Measurements from ENCODE around the gene CES2. TPM values are rescaled to one million over a fixed set of nuclear protein-coding genes. Genes with fewer than 3 reads are reported as not detected.
"Not testable (repeated sequence)": the region's sequence is repeated elsewhere in the genome, so short reads cannot be mapped to it uniquely, and the experiment has no call there.

CES2 gene
- total RNA-seq, 1 donor, result 23.8 TPM

DNA sequence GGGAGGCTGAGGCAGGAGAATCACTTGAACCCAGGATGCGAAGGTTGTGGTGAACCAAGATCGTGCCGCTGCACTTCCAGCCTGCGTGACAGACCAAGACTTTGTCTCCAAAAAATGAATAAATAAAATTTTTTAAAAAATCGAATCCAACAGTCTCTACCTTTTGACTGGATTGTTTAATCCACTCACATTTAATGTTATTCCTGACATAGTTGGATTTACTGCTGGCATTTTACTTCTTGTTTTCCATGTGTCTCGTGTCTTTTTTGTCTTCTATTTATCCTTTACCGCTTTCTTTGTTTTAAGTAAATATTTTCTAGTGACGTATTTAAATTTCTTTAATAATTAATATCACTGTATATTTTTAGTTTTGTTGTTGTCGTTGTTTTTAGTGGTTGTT lies 47.7 kb downstream of the CES2 start:
- H3K9me3 ChIP-seq (ENCODE audit: low read depth, low read length), result no peaks in the 10 kb centered on the region

DNA sequence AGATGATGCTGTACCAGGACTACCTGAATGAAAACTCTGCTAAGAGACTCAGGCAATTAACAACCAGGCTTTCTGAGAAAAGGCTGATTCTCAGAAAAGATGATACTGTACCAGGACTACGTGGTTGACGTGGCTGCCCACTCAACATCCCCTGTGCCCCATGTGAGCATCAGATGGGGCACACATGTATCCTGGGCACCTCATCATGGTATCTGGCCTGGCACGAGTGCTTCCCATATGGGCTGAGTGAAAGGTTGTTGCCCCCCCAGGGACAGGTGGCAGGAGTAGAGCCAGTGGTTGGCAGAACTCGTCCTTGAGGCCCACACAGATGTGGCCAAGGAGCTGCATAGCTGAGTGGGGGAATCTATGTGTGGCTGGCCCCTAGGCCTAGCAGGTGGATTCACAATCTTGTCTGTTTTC lies 49.6 kb downstream of the CES2 start:
- peaks cover 14% of the 10 kb centered on the region for H3K4me1 ChIP-seq (ENCODE audit: insufficient read depth, low read length)
- no peaks in the 10 kb centered on the region for H3K27me3 ChIP-seq (ENCODE audit: insufficient read depth, low read length)
- no peaks in the 10 kb centered on the region for H3K9me3 ChIP-seq (ENCODE audit: low read depth, low read length)
- H3K4me3 ChIP-seq (ENCODE audit: low read length), result no peak overlapping the region

More for the DNA sequence above, 47.7 kb downstream of the CES2 start:
- H3K27me3 ChIP-seq (ENCODE audit: insufficient read depth, low read length), result no peaks in the 10 kb centered on the region
- peaks cover 14% of the 10 kb centered on the region for H3K4me1 ChIP-seq (ENCODE audit: insufficient read depth, low read length)
- no peak overlapping the region for H3K4me3 ChIP-seq (ENCODE audit: low read length)

DNA sequence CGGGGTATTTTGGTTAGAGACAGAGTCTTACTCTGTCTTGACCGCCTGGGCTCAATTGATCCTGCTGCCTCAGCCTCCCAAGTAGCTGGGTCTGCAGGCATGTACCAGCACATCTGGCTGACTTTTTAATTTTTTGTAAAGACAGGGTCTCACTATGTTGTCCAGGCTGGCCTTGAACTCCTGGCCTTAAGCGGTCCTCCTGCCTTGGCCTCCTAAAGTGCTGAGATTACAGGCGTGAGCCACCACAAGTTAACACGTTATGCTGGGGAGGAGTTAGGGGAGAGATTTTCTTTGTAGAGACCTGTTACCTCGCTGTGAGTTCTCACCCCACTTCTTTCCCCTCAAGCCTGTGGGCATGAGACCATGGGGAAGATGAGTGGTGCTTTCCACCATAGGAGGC lies 51.2 kb downstream of the CES2 start:
- Histone ChIP-seq H3K9me3 (ENCODE audit: low read depth, low read length) (no peaks in the 10 kb centered on the region), H3K27me3 (ENCODE audit: insufficient read depth, low read length) (no peaks in the 10 kb centered on the region), H3K4me3 (ENCODE audit: low read length) (no peak overlapping the region), H3K4me1 (ENCODE audit: insufficient read depth, low read length) (peaks cover 14% of the 10 kb centered on the region)

DNA sequence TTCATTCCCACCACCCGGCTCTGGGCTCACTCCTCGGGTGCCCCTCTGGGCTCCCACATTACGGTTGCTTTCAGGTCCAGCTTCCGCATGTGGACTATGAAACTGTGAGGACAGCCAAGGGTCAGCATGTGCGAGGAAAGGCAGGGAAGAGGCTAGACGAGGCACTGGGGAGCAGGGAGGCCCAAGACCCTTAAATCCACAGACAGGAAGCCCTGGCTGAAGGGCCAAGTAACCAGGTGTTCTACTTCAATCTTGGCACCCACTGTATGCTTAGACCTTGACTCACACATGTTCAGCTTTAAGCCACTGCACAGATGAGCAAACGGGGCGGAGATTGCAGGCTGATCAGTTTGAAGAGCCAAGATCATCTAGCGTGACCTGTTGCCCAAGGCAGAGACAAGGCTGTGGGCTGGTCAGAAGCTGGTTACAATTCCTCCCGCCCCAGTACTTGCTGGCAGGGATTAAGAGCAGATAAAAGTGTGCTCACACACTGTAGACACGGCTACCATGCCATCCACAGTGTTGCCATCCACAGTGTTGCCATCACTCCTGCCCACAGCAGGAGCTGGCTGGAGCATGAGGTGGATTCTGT lies 53.0 kb downstream of the CES2 start, which contains the start of gene CES4A:
Gene CES4A, plus strand, starts transcription at position 393 of the 592 bp plus-strand sequence. Its CDS starts 184 bp downstream, at position 577.
- Histone ChIP-seq H3K4me1 (ENCODE audit: insufficient read depth, low read length) (peaks cover 14% of the 10 kb centered on the region), H3K27me3 (ENCODE audit: insufficient read depth, low read length) (no peaks in the 10 kb centered on the region), H3K4me3 (ENCODE audit: low read length) (no peak within 1 kb of the TSS), H3K9me3 (ENCODE audit: low read depth, low read length) (no peaks in the 10 kb centered on the region)

DNA sequence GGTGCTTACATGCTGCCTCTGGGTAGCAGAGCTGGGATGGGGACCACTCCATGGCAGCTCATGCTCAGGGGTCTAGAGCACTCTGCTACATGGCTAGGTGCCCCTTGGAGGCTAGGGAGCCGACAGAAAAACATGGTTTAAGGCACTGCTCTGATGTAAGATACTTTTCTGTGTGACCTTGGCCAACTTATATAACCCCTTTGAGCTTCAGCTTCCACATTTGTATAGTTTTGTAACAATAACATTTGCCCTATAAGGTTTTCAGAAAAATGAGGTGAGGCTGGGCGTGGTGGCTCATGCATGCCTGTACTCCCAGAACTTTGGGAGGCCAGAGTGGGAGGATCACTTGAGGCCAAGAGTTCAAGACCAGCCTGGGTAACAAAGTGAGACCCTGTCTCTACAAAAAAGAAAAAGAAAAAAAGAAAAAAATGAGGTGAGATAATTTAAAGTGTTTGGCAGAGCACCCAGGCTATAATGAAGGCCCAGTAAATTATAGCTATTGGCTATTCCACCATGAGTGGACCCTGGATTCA lies 56.3 kb downstream of the CES2 start:
- H3K27me3 ChIP-seq (ENCODE audit: insufficient read depth, low read length), result no peaks in the 10 kb centered on the region
- H3K4me3 ChIP-seq (ENCODE audit: low read length), result no peak overlapping the region
- H3K9me3 ChIP-seq (ENCODE audit: low read depth, low read length), result no peaks in the 10 kb centered on the region
- H3K4me1 ChIP-seq (ENCODE audit: insufficient read depth, low read length), result no peaks in the 10 kb centered on the region

DNA sequence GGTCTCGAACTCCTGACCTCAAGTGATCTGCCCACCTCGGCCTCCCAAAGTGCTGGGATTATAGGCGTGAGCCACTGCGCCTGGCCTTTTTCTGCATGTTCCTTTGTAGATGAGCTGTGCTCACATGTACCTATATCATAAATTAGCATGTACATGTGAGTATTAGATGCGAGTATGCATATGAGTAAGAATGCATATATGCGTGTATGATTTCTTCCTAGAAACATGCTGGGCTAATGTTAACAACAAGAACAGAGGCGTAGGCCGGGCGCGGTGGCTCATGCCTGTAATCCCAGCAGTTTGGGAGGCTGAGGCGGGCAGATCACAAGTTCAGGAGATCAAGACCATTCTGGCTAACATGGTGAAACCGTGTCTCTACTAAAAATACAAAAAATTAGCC lies 58.2 kb downstream of the CES2 start:
- not testable (repeated sequence) for H3K9me3 ChIP-seq (ENCODE audit: low read depth, low read length); H3K4me1 ChIP-seq (ENCODE audit: insufficient read depth, low read length); H3K4me3 ChIP-seq (ENCODE audit: low read length); H3K27me3 ChIP-seq (ENCODE audit: insufficient read depth, low read length)

Other genes with a start within 250 kb of the CES2 start
- gene CMTM4, start 238.8 kb upstream of the CES2 start, total RNA-seq, result 2.0 TPM
- gene DYNC1LI2, start 183.9 kb upstream of the CES2 start, total RNA-seq, result 124 TPM
- 0.42 TPM for gene TERB1, start 133.9 kb upstream of the CES2 start, total RNA-seq
- gene NAE1, start 104.5 kb upstream of the CES2 start, total RNA-seq, result 76.7 TPM
- gene CA7, start 91.1 kb upstream of the CES2 start, total RNA-seq, result not detected
- 4.0 TPM for gene PDP2, start 55.0 kb upstream of the CES2 start, total RNA-seq
- gene CDH16, start 16.6 kb upstream of the CES2 start, total RNA-seq, result not detected
- 1.3 TPM for gene RRAD, start 10.0 kb upstream of the CES2 start, total RNA-seq
- 21.2 TPM for gene CIAO2B, start 1.1 kb upstream of the CES2 start, total RNA-seq
- gene CES3, start 25.8 kb downstream of the CES2 start, total RNA-seq, result 0.63 TPM
- 5.6 TPM for gene CES4A, start 53.1 kb downstream of the CES2 start, total RNA-seq
- 80.5 TPM for gene CBFB, start 93.6 kb downstream of the CES2 start, total RNA-seq
- 32.5 TPM for gene PHAF1, start 174.4 kb downstream of the CES2 start, total RNA-seq
- gene B3GNT9, start 215.5 kb downstream of the CES2 start, total RNA-seq, result 2.0 TPM
- 18.4 TPM for gene TRADD, start 224.4 kb downstream of the CES2 start, total RNA-seq
- 8.5 TPM for gene FBXL8, start 224.4 kb downstream of the CES2 start, total RNA-seq
- 2.7 TPM for gene HSF4, start 229.2 kb downstream of the CES2 start, total RNA-seq
- 0.73 TPM for gene NOL3, start 235.0 kb downstream of the CES2 start, total RNA-seq
- 3.5 TPM for gene MATCAP1, start 248.4 kb downstream of the CES2 start, total RNA-seq